ENCODE results near the gene NMT1. TPM values are rescaled to one million over a fixed set of nuclear protein-coding genes. Genes with fewer than 3 reads are reported as not detected.

The NMT1 gene
- total RNA-seq, 2 experiments from 2014 or later = 61.1 to 62.2 TPM

- no peak overlapping the region for H3K4me3 Mint-ChIP-seq
- ChIA-PET CTCF (no interaction called here), POLR2A (no interaction called here)
- no peak overlapping the region for H3K27ac ChIP-seq (ENCODE audit: low read depth in 1 of 2, low read length in 2 of 2)
- no peaks in the 10 kb centered on the region for H3K9me3 ChIP-seq (ENCODE audit: control insufficient read depth in 1 of 2, insufficient read depth in 1 of 2, low read length in 2 of 2)
- ATAC-seq (ENCODE audit: poor library complexity) (no peak), DNase-seq (no peak)
- H3K27me3 ChIP-seq (ENCODE audit: control insufficient read depth in 1 of 2, insufficient read depth in 2 of 2, low read length in 2 of 2) = no peaks in the 10 kb centered on the region
- peaks cover 27% of the 10 kb centered on the region for H3K4me1 ChIP-seq (ENCODE audit: insufficient read depth, low read length)
- intact Hi-C loops (cut with DNase I, micrococcal nuclease) = no loop called here
- H3K9me3 Mint-ChIP-seq = no peaks in the 10 kb centered on the region
- peaks cover 31% of the 10 kb centered on the region for H3K36me3 ChIP-seq (ENCODE audit: insufficient read depth, low read length)
- H3K4me3 ChIP-seq (ENCODE audit: low read length) = no peak overlapping the region
- TF ChIP-seq CTCF (IDR thresholded peaks at IDR 0.05) = no peak
- H3K36me3 Mint-ChIP-seq (ENCODE audit: low read depth) = peaks cover 27% of the 10 kb centered on the region
- H3K4me1 Mint-ChIP-seq (ENCODE audit: low read depth) = peaks cover 30% of the 10 kb centered on the region
- no peaks in the 10 kb centered on the region for H3K27me3 Mint-ChIP-seq
- H3K27ac Mint-ChIP-seq = no peak overlapping the region
These were observed 6.5 kb downstream of the NMT1 start for GRCh38 chr17:45067637-45068036.

GRCh38 chr17:45070001-45070400 lies 8.9 kb downstream of the NMT1 start:
- no peak for TF ChIP-seq CTCF (IDR thresholded peaks at IDR 0.05)
- intact Hi-C loops (cut with DNase I, micrococcal nuclease) = no loop called here
- H3K9me3 ChIP-seq (ENCODE audit: control insufficient read depth in 1 of 2, insufficient read depth in 1 of 2, low read length in 2 of 2) = no peaks in the 10 kb centered on the region
- H3K4me3 ChIP-seq (ENCODE audit: low read length) = no peak overlapping the region
- Mint-ChIP-seq H3K27ac (no peak overlapping the region), H3K4me3 (no peak overlapping the region), H3K9me3 (no peaks in the 10 kb centered on the region), H3K27me3 (no peaks in the 10 kb centered on the region), H3K4me1 (ENCODE audit: low read depth) (peaks cover 25% of the 10 kb centered on the region), H3K36me3 (ENCODE audit: low read depth) (peaks cover 40% of the 10 kb centered on the region)
- CTCF ChIA-PET = interaction anchor here (0.8 kb wide), 1 partner anchor 19 kb away, joined by 3 read pairs; no protein-coding TSS in a partner anchor
- H3K27me3 ChIP-seq (ENCODE audit: control insufficient read depth in 1 of 2, insufficient read depth in 2 of 2, low read length in 2 of 2) = no peaks in the 10 kb centered on the region
- H3K4me1 ChIP-seq (ENCODE audit: insufficient read depth, low read length) = peaks cover 10% of the 10 kb centered on the region
- ATAC-seq (ENCODE audit: poor library complexity) (no peak), DNase-seq (no peak)
- H3K36me3 ChIP-seq (ENCODE audit: insufficient read depth, low read length) = peaks cover 41% of the 10 kb centered on the region
- POLR2A ChIA-PET = interaction anchor here (1.1 kb wide), 1 partner anchor 9 kb away, joined by 4 read pairs; the partner anchor contains the start of gene NMT1
- H3K27ac ChIP-seq (ENCODE audit: low read depth in 1 of 2, low read length in 2 of 2) = no peak overlapping the region

GRCh38 chr17:45070809-45071208 lies 9.7 kb downstream of the NMT1 start:
- Histone ChIP-seq H3K4me1 (ENCODE audit: insufficient read depth, low read length) (peaks cover 10% of the 10 kb centered on the region), H3K36me3 (ENCODE audit: insufficient read depth, low read length) (peaks cover 43% of the 10 kb centered on the region), H3K4me3 (ENCODE audit: low read length) (no peak overlapping the region), H3K27ac (ENCODE audit: low read depth in 1 of 2, low read length in 2 of 2) (no peak overlapping the region), H3K27me3 (ENCODE audit: control insufficient read depth in 1 of 2, insufficient read depth in 2 of 2, low read length in 2 of 2) (no peaks in the 10 kb centered on the region), H3K9me3 (ENCODE audit: control insufficient read depth in 1 of 2, insufficient read depth in 1 of 2, low read length in 2 of 2) (no peaks in the 10 kb centered on the region)
- Mint-ChIP-seq H3K27me3 (no peaks in the 10 kb centered on the region), H3K9me3 (no peaks in the 10 kb centered on the region), H3K27ac (no peak overlapping the region), H3K36me3 (ENCODE audit: low read depth) (peaks cover 40% of the 10 kb centered on the region), H3K4me1 (ENCODE audit: low read depth) (peaks cover 23% of the 10 kb centered on the region), H3K4me3 (no peak overlapping the region)
- ATAC-seq (ENCODE audit: poor library complexity) (no peak), DNase-seq (no peak)
- intact Hi-C loops (cut with DNase I, micrococcal nuclease) = no loop called here
- ChIA-PET POLR2A (no interaction called here), CTCF (interaction anchor here (0.8 kb wide), 1 partner anchor 18 kb away, joined by 3 read pairs; no protein-coding TSS in a partner anchor)
- TF ChIP-seq CTCF (IDR thresholded peaks at IDR 0.05) = no peak
